Naive thymus-derived CD4-positive, alpha-beta T cell (primary cell): ENCODE results near the gene LCE4A. TPM values are rescaled to one million over a fixed set of nuclear protein-coding genes. Genes with fewer than 3 reads are reported as not detected.
"Not testable (repeated sequence)": the region's sequence is repeated elsewhere in the genome, so short reads cannot be mapped to it uniquely, and the experiment has no call there.

Experiments
- ATAC-seq: fragments of 150-1000 bp; cut with Tn5 transposase; 2 replicates; pipeline ENCODE4 v1.10.0; 2021; ENCODE audit warnings: mild to moderate bottlenecking, moderate library complexity
- CTCF ChIA-PET: fragments of 350-600 bp; sonication (Branson Sonifier 250); formaldehyde crosslinking; loops from one replicate; lab custom pipeline; 2021; ENCODE audit warnings: antibody characterized with exemption; lab: Charles Lee
- POLR2A ChIA-PET: fragments of 350-600 bp; sonication (Branson Sonifier 250); formaldehyde crosslinking; loops from one replicate; lab custom pipeline; 2021; ENCODE audit warnings: antibody characterized with exemption, inconsistent platforms; lab: Charles Lee
- DNase-seq, 9 donors: peaks; one replicate each; pipeline versions ENCODE4 v3.0.0 to v3.0.0-alpha.2; 2020 to 2022; ENCODE audit warnings: mixed read lengths in 1 of 9
- H3K27ac ChIP-seq: one replicate; pipeline ENCODE4 v1.7.0; 2013; ENCODE audit warnings: mild to moderate bottlenecking, low read depth, low read length, moderate library complexity
- H3K27me3 ChIP-seq, 2 donors: one replicate each; pipeline ENCODE4 v1.7.0; 2013; ENCODE audit warnings: low read length in 2 of 2, mild to moderate bottlenecking in 2 of 2, moderate library complexity in 2 of 2; ENCODE audit not compliant: control insufficient read depth in 2 of 2, insufficient read depth in 2 of 2
- H3K36me3 ChIP-seq, 3 experiments: 1 replicate in 2 of 3; 2 replicates in 1 of 3; pipeline ENCODE4 v1.7.0; 2013; ENCODE audit warnings: low read length in 3 of 3, mild to moderate bottlenecking in 3 of 3, moderate library complexity in 1 of 3; ENCODE audit not compliant: insufficient read depth in 3 of 3, control insufficient read depth in 2 of 3
- H3K4me1 ChIP-seq, 2 donors: one replicate each; pipeline ENCODE4 v1.7.0; 2013; ENCODE audit warnings: low read length in 2 of 2, mild to moderate bottlenecking in 2 of 2, moderate library complexity in 1 of 2; ENCODE audit not compliant: control insufficient read depth in 2 of 2, insufficient read depth in 2 of 2
- H3K4me3 ChIP-seq: 2 replicates; pipeline ENCODE4 v1.7.0; 2013; ENCODE audit warnings: mild to moderate bottlenecking, low read length
- H3K9me3 ChIP-seq, 3 experiments: 1 replicate in 2 of 3; 2 replicates in 1 of 3; pipeline ENCODE4 v1.7.0; 2013; ENCODE audit warnings: low read length in 3 of 3; ENCODE audit not compliant: control insufficient read depth in 2 of 3
- H3K27ac Mint-ChIP-seq, 9 donors: one replicate each; pipeline ENCODE4 v1.8.0; 2020 to 2022; ENCODE audit warnings: mixed read lengths in 9 of 9, mild to moderate bottlenecking in 8 of 9, moderate library complexity in 5 of 9, inconsistent platforms in 2 of 9
- H3K27me3 Mint-ChIP-seq, 5 donors: one replicate each; pipeline ENCODE4 v1.8.0; 2021 to 2022; ENCODE audit warnings: mixed read lengths in 5 of 5, mild to moderate bottlenecking in 1 of 5
- H3K36me3 Mint-ChIP-seq, 5 donors: one replicate each; pipeline ENCODE4 v1.8.0; 2020 to 2022; ENCODE audit warnings: mixed read lengths in 5 of 5, mild to moderate bottlenecking in 3 of 5, inconsistent platforms in 1 of 5
- H3K4me1 Mint-ChIP-seq, 7 donors: one replicate each; pipeline ENCODE4 v1.8.0; 2020 to 2022; ENCODE audit warnings: mixed read lengths in 7 of 7, mild to moderate bottlenecking in 3 of 7, inconsistent platforms in 1 of 7
- H3K4me3 Mint-ChIP-seq, 10 donors: one replicate each; pipeline ENCODE4 v1.8.0; 2020 to 2022; ENCODE audit warnings: mild to moderate bottlenecking in 10 of 10, mixed read lengths in 10 of 10, moderate library complexity in 6 of 10, inconsistent platforms in 2 of 10
- H3K9me3 Mint-ChIP-seq, 11 donors: one replicate each; pipeline ENCODE4 v1.8.0; 2020 to 2022; ENCODE audit warnings: mixed read lengths in 11 of 11, mild to moderate bottlenecking in 4 of 11, inconsistent platforms in 1 of 11, moderate library complexity in 1 of 11
- intact Hi-C, 2 donors: fragments of 100-400 bp; cut with micrococcal nuclease; formaldehyde crosslinking; loops; one replicate each; pipeline ENCODE4 v1.15.1; 2023
- polyA plus RNA-seq, 2 donors: library from polyadenylated mRNA; unstranded; fragments of 300-500 nt; fragmentation: Illumina TruSeq; gene quantifications; one replicate each; pipeline ENCODE4 v1.2.3, GENCODE V29; 2021
- total RNA-seq, 6 experiments: library from RNA in 5 of 6; stranded (reverse) in 5 of 6; gene quantifications; 1 replicate in 5 of 6; 2 replicates in 1 of 6; pipeline ENCODE4 v1.2.3 and lab custom pipeline; 2021 to 2026

LCE4A gene
- total and polyA plus RNA-seq, 7 experiments from 2014 or later, result not detected

DNA sequence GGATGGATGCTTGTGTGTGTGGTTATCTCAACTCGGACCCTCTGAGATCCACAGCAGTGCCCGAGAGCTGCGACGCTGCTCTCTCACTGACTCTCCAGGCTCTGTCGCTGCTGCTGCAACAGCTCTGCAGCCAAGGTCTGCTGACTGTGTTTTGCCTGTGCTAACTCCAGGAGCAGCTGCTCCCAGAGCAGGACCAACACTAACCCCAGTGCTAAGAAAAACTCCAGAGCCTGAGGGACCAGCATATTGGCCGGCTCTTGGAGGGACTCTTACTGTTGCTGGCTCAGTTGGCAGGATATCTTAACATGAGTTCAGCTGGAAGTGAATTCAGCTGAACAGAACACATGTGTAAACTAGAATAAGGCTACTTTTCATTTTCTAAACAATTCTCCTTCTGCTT lies 28.5 kb upstream of the LCE4A start:
- ChIA-PET POLR2A (no interaction called here), CTCF (no interaction called here)
- H3K27me3 ChIP-seq, result no peaks in the 10 kb centered on the region
- DNase-seq, result no peak
- no peak overlapping the region for H3K4me3 ChIP-seq
- intact Hi-C loops, result no loop called here
- H3K36me3 ChIP-seq, result no peaks in the 10 kb centered on the region
- Mint-ChIP-seq H3K4me1 (no peaks in the 10 kb centered on the region), H3K36me3 (no peaks in the 10 kb centered on the region), H3K9me3 (peaks cover 0 to 1% (median 0%) of the 10 kb centered on the region in 11 donors), H3K4me3 (no peak overlapping the region), H3K27me3 (peaks cover 6 to 43% (median 35%) of the 10 kb centered on the region in 5 donors), H3K27ac (no peak overlapping the region)
- no peaks in the 10 kb centered on the region for H3K9me3 ChIP-seq
- no peaks in the 10 kb centered on the region for H3K4me1 ChIP-seq
- H3K27ac ChIP-seq, result no peak overlapping the region
- no peak for ATAC-seq

DNA sequence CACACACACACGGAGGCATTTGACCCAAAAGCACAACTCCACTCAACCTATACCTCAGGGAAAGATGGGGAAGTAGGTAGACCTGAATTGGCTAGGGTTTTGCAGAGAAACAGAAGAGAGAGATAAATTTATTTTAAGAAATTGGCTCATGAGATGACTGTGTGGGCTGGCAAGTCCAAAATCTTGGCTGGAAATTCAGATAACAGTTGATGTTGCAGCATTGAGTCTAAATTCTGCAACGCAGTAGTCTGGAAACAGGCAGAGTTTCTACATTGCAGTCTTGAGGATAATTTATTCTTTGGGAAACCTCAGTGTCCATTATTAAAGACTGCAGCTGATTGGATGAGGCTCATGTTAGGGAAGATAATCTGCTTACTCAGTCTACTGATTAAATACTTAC lies 26.3 kb upstream of the LCE4A start:
- CTCF ChIA-PET, result no interaction called here
- Histone ChIP-seq H3K9me3 (no peaks in the 10 kb centered on the region), H3K4me1 (no peaks in the 10 kb centered on the region), H3K27me3 (no peaks in the 10 kb centered on the region), H3K36me3 (no peaks in the 10 kb centered on the region), H3K4me3 (no peak overlapping the region), H3K27ac (no peak overlapping the region)
- POLR2A ChIA-PET, result no interaction called here
- Mint-ChIP-seq H3K36me3 (no peaks in the 10 kb centered on the region), H3K4me3 (no peak overlapping the region), H3K4me1 (no peaks in the 10 kb centered on the region), H3K27me3 (peaks cover 6 to 43% (median 33%) of the 10 kb centered on the region in 5 donors), H3K9me3 (peaks cover 0 to 1% (median 0%) of the 10 kb centered on the region in 11 donors), H3K27ac (no peak overlapping the region)
- intact Hi-C loops, result no loop called here
- DNase-seq, result no peak
- ATAC-seq, result no peak

DNA sequence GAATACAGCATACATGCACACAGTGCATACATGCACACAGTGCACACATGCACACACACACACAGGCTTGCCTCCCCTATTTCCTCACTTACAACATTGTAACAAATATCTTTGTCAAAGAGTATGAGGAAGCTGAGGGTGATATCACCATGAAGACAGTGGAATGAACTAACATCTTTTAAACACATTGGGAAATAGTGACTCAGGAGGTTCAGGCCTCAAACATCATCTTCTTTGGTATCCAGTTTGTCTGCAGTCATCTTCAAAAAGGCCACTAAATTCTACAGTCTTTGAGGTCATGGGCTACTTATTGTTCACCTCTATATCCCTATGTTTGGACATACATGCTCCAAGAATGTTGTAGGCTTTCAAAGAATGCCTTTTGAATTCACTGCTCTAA lies 24.1 kb upstream of the LCE4A start:
- no peaks in the 10 kb centered on the region for H3K27me3 ChIP-seq
- POLR2A ChIA-PET, result no interaction called here
- CTCF ChIA-PET, result no interaction called here
- no peaks in the 10 kb centered on the region for H3K9me3 ChIP-seq
- no peak for ATAC-seq
- no peak overlapping the region for H3K27ac ChIP-seq
- peaks cover 6 to 51% (median 35%) of the 10 kb centered on the region in 5 donors for H3K27me3 Mint-ChIP-seq
- no peak for DNase-seq
- H3K9me3 Mint-ChIP-seq, result peaks cover 0 to 4% (median 0%) of the 10 kb centered on the region in 11 donors
- no peak overlapping the region for H3K4me3 Mint-ChIP-seq
- H3K27ac Mint-ChIP-seq, result no peak overlapping the region
- H3K36me3 ChIP-seq, result no peaks in the 10 kb centered on the region
- no peaks in the 10 kb centered on the region for H3K4me1 Mint-ChIP-seq
- no peaks in the 10 kb centered on the region for H3K4me1 ChIP-seq
- intact Hi-C loops, result no loop called here
- H3K36me3 Mint-ChIP-seq, result no peaks in the 10 kb centered on the region
- no peak overlapping the region for H3K4me3 ChIP-seq

GRCh38 chr1:152685823-152686222 lies 22.1 kb upstream of the LCE4A start, which contains the start of gene LCE2B:
LCE2B (plus strand) TSS chr1:152686123; CDS start chr1:152686844, 721 bp downstream.
- DNase-seq, H3K36me3 Mint-ChIP-seq, H3K4me3 Mint-ChIP-seq, H3K9me3 ChIP-seq, H3K27ac Mint-ChIP-seq, H3K27ac ChIP-seq, CTCF ChIA-PET, intact Hi-C loops, H3K9me3 Mint-ChIP-seq, ATAC-seq, H3K4me3 ChIP-seq, H3K4me1 Mint-ChIP-seq, POLR2A ChIA-PET, H3K36me3 ChIP-seq, H3K27me3 ChIP-seq, H3K4me1 ChIP-seq: not testable (repeated sequence)
- H3K27me3 Mint-ChIP-seq, result peaks cover 5 to 69% (median 45%) of the 10 kb centered on the region in 5 donors

DNA sequence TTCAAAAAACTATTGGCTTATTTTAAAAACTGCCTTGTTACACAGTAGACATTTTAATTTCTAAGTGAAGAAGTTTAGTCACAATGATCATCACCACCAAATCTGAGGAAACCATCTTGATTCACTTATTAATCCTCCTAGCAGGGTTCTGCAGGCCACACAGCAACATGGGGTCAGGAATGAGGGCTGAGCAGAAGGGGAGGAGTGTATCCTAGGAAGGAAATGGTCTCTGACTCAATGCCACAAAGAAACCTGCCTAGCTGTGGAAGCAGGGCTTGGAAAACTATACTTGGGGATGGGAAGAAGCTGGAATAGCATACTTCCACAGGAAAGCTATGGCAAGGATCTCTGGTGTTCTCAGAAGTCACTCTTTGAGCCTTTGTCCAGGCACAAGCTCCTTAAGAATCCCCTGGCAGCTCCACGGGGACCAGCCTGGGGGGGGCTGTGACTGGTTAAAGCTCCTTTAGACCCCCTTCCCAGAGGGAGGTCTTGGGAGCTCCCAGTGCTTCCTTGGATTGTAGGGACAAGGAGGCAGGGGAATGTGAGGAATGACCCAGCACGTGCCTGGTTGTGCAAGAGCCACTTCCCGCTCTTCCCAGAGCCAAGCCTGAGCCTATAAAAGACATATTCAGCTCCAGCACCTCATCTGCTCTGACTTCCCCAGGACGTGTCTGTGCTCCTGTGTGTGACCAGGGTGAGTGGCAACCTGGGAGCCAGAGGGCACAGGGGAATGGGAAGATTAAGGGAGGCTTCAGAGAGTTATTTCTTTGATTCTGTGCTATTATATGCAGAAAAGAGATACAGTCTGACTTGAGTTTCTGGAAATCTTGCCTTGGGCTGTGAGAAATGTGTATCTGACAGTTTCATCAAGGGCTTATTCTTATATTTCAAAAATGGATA lies 10.0 kb upstream of the LCE4A start, which contains the start of gene LCE2A:
Gene LCE2A (plus strand): TSS at position 645 of the 900 bp plus-strand sequence. CDS start 557 bp downstream, outside the sequence.
- no peak within 1 kb of the TSS for H3K4me3 Mint-ChIP-seq
- ATAC-seq (no peak), DNase-seq (no peak)
- H3K4me1 Mint-ChIP-seq, result no peaks in the 10 kb centered on the region
- peaks cover 0 to 4% (median 0%) of the 10 kb centered on the region in 11 donors for H3K9me3 Mint-ChIP-seq
- Histone ChIP-seq H3K4me1 (no peaks in the 10 kb centered on the region), H3K27ac (no peak within 1 kb of the TSS), H3K4me3 (no peak within 1 kb of the TSS), H3K9me3 (no peaks in the 10 kb centered on the region), H3K27me3 (no peaks in the 10 kb centered on the region), H3K36me3 (no peaks in the 10 kb centered on the region)
- H3K36me3 Mint-ChIP-seq, result no peaks in the 10 kb centered on the region
- no peak within 1 kb of the TSS for H3K27ac Mint-ChIP-seq
- intact Hi-C loops, result no loop called here
- peaks cover 1 to 17% (median 6%) of the 10 kb centered on the region in 5 donors for H3K27me3 Mint-ChIP-seq
- CTCF ChIA-PET, result no interaction called here
- POLR2A ChIA-PET, result no interaction called here

DNA sequence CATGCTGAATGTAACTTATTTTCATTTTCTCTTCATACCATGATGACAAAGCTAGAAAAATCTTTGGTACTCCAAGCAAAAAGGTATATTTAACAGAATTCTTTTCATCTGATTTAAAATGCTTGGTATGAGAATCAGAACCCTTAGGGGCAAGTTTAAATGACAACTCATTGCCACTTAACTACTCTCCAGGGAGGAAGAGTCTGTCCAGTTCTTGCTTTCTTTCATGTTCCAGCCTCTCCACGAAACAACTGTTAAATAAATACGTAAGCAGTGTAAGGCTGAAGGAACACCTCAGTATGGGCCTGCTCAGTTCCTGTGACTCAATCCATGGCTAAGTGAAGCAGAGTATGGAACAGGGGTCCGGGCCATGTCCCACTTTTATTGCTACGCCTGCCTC lies 8.2 kb upstream of the LCE4A start:
- Mint-ChIP-seq H3K4me1 (no peaks in the 10 kb centered on the region), H3K9me3 (peaks cover 0 to 8% (median 0%) of the 10 kb centered on the region in 11 donors), H3K4me3 (no peak overlapping the region), H3K36me3 (peaks cover 0 to 5% (median 0%) of the 10 kb centered on the region in 5 donors), H3K27ac (no peak overlapping the region), H3K27me3 (peaks cover 5 to 18% (median 12%) of the 10 kb centered on the region in 5 donors)
- H3K4me3 ChIP-seq, result no peak overlapping the region
- H3K27ac ChIP-seq, result no peak overlapping the region
- DNase-seq (no peak), ATAC-seq (no peak)
- H3K9me3 ChIP-seq, result no peaks in the 10 kb centered on the region
- no peaks in the 10 kb centered on the region for H3K4me1 ChIP-seq
- intact Hi-C loops, result no loop called here
- no peaks in the 10 kb centered on the region for H3K36me3 ChIP-seq
- ChIA-PET POLR2A (no interaction called here), CTCF (no interaction called here)
- no peaks in the 10 kb centered on the region for H3K27me3 ChIP-seq
